Left ventricle myocardium inferior (tissue), 1 donor: ENCODE data around the gene SLC25A51. TPM values are rescaled to one million over a fixed set of nuclear protein-coding genes. Genes with fewer than 3 reads are reported as not detected.

Experiments
- DNase-seq: peaks from one replicate; pipeline ENCODE4 v3.0.0-alpha.2; 2020
- H3K27ac ChIP-seq: fragments of 200-600 bp; replicated peaks from 2 replicates; pipeline ENCODE4 v1.8.0; 2021
- H3K27me3 ChIP-seq: fragments of 200-600 bp; 2 replicates; pipeline ENCODE4 v1.8.0; 2021; ENCODE audit warnings: low read depth
- H3K36me3 ChIP-seq: fragments of 200-600 bp; 2 replicates; pipeline ENCODE4 v1.8.0; 2021
- H3K4me1 ChIP-seq: fragments of 200-600 bp; 2 replicates; pipeline ENCODE4 v1.8.0; 2021
- H3K4me3 ChIP-seq: fragments of 200-600 bp; 2 replicates; pipeline ENCODE4 v1.8.0; 2021; ENCODE audit warnings: mild to moderate bottlenecking, moderate library complexity
- H3K9me3 ChIP-seq: fragments of 200-600 bp; replicated peaks from 2 replicates; pipeline ENCODE4 v1.8.0; 2021
- intact Hi-C: fragments of 100-400 bp; cut with micrococcal nuclease; formaldehyde crosslinking; loops from one replicate; pipeline ENCODE4 v1.11.0; 2022
- total RNA-seq: library from RNA; stranded (reverse); fragmentation: NEBNext Ultra II Directional; extraction: Animal tissue kit (Norgen Biotek cat#: 25700); gene quantifications from one replicate; pipeline ENCODE4 v1.2.1, GENCODE V29; 2021
- TF ChIP-seq, protein P1 (sequence below): fragments of 200-600 bp; IDR thresholded peaks from 2 replicates; pipeline ENCODE4 v1.8.0; 2021; ENCODE audit warnings: antibody characterized with exemption, mild to moderate bottlenecking, borderline replicate concordance
- donor health status: DM: no; HTN: yes; CAD: no; lungs with severe emphysema.

Gene SLC25A51
- total RNA-seq, 1 donor from 2014 or later: 21.4 TPM

DNA sequence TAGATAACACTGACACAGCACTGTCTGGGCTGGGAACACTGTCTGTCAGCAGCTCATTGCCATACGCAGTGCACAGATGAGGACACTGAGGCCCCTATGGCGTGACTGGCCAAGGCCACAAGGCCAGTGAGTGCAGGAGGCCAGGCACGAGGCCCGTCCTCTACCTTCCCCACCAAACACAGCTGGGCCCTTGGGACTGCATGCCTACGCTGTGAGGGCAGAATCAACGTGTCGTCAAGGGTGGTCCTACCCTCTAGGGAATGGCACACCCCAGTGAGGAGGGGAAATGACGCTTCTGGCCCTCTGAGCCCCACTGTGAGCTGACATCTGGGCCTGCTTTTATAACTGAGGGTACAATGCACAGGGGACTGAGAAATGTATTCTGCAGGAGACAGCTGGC lies 42.1 kb upstream of the SLC25A51 start:
- intact Hi-C loops: loop anchor here (10.0 kb wide), 1 partner anchor 119 kb away; the partner anchor contains the start of gene SHB
- H3K27me3 ChIP-seq: no peaks in the 10 kb centered on the region
- peaks cover 28% of the 10 kb centered on the region for H3K36me3 ChIP-seq
- TF ChIP-seq, protein P1, sequence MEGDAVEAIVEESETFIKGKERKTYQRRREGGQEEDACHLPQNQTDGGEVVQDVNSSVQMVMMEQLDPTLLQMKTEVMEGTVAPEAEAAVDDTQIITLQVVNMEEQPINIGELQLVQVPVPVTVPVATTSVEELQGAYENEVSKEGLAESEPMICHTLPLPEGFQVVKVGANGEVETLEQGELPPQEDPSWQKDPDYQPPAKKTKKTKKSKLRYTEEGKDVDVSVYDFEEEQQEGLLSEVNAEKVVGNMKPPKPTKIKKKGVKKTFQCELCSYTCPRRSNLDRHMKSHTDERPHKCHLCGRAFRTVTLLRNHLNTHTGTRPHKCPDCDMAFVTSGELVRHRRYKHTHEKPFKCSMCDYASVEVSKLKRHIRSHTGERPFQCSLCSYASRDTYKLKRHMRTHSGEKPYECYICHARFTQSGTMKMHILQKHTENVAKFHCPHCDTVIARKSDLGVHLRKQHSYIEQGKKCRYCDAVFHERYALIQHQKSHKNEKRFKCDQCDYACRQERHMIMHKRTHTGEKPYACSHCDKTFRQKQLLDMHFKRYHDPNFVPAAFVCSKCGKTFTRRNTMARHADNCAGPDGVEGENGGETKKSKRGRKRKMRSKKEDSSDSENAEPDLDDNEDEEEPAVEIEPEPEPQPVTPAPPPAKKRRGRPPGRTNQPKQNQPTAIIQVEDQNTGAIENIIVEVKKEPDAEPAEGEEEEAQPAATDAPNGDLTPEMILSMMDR: no peak
- no peak for DNase-seq
- H3K27ac ChIP-seq: no peak overlapping the region
- H3K9me3 ChIP-seq: no peaks in the 10 kb centered on the region
- no peak overlapping the region for H3K4me3 ChIP-seq
- H3K4me1 ChIP-seq: peaks cover 80% of the 10 kb centered on the region

DNA sequence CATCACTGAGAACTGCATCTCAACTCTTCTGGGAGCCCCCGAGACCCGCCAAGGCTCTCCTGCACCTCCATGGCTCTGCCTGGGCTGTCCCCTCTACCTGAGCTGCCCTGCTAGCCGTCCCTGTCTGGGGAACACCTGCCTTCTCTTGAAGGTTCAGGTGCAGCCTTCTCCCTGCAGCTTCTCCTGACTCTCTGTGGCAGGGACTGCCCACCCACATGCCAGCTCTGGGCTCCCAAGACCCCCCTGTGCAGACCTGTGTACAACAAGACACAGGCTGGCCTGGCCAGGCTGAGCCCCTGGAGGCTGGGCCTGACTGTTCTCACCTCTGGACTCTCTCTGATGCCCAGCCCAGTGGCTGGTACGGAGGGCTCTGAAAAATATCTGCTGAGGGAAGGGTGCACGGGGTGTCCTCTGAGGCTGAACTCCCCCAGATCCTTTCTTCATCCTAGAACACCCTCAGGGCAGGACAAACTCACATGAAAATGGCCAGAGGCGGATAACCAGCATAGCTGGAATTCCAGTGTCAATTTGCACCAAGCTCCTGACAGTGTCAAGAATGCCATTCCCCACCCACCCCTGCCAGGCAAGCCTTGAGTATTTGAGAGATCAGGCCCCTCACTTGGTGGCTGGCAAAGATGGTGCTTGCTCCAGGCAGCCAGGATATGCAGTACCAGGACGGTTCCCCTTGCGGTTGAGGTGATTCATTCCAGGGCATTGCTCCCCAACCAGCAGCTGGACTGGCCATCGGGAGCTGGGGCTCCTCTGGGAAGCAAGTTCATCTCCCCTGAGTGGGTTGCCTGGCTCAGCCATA lies 40.9 kb upstream of the SLC25A51 start:
- intact Hi-C loops: loop anchor here (10.0 kb wide), 1 partner anchor 120 kb away; the partner anchor contains the start of gene SHB
- Histone ChIP-seq H3K4me1 (peaks cover 71% of the 10 kb centered on the region), H3K4me3 (no peak overlapping the region), H3K9me3 (no peaks in the 10 kb centered on the region), H3K36me3 (peaks cover 28% of the 10 kb centered on the region), H3K27ac (no peak overlapping the region), H3K27me3 (no peaks in the 10 kb centered on the region)
- TF ChIP-seq, protein P1: no peak
- no peak for DNase-seq

DNA sequence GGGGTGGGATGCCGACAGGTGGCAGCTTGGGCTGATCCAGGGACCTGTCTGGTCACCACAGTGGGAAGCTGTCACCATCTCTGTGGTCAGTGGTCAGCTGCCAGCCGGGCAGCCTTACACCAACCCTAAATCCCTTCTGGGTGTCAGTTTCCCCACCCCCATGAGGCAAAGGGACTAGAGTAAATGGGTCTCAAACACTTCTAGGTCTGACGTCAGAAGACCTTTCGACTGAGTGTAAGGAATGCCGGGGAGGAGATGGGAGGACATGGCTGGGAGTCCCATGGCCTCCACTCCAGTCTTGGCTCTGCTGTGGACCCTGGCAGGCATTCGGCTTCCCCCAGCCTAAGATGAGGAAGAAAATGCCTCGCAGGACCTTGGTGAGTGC lies 40.3 kb upstream of the SLC25A51 start:
- no peak overlapping the region for H3K27ac ChIP-seq

DNA sequence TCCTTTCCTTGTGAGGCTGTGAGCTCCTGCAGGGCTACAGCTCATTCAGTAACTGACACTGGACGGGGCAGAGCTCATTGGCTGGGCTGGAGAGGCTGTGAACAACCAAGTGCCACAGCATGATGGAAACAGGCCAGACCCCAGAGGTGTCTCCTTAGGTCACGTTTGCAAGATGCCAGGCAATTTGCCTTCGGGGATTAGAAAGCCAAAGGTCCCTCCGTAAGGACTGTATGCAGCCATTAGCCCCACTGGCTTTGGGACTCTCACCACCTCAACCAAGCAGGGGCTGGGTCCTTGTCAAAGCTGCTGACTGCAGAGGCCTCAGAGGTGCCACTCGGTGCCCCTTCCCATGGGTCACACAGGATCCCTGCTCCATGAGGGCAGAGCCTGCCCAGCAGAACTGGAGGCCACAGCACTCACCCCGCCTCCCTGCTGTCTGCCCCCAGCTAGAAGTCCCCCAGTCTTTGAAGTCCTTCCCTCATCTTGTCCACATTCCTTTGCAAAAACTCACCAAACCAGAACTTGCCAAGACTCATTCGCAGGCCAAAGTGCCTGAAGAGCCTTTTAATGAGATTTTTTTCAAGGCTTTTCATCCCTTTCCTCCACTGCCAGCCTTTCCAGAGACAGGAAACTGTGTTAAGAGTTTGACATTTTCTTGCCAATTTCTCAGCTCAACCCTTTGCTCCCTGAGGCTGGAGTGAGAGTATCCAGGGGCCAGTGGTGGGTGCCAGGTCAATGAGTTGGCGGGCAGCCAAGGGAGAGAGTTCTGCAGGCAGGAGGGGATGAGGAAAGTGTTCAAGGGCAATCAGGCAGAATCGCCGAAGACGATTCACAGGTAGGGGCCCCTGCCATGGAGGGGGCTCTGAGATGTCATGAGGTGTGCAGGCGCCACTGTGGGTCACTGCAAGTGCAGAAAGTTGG lies 39.7 kb upstream of the SLC25A51 start:
- TF ChIP-seq, protein P1: no peak
- Histone ChIP-seq H3K36me3 (peaks cover 27% of the 10 kb centered on the region), H3K27me3 (no peaks in the 10 kb centered on the region), H3K9me3 (no peaks in the 10 kb centered on the region), H3K4me3 (no peak overlapping the region), H3K27ac (peak overlapping the region; percentile 30), H3K4me1 (peaks cover 77% of the 10 kb centered on the region)
- DNase-seq: no peak
- intact Hi-C loops: loop anchor here (10.0 kb wide), 1 partner anchor 121 kb away; the partner anchor contains the start of gene SHB

More for the DNA sequence above, 40.3 kb upstream of the SLC25A51 start:
- H3K36me3 ChIP-seq: peaks cover 28% of the 10 kb centered on the region
- DNase-seq: no peak
- H3K27me3 ChIP-seq: no peaks in the 10 kb centered on the region
- H3K4me1 ChIP-seq: peaks cover 71% of the 10 kb centered on the region
- TF ChIP-seq, protein P1: no peak
- intact Hi-C loops: loop anchor here (10.0 kb wide), 1 partner anchor 121 kb away; the partner anchor contains the start of gene SHB
- no peak overlapping the region for H3K4me3 ChIP-seq
- no peaks in the 10 kb centered on the region for H3K9me3 ChIP-seq

DNA sequence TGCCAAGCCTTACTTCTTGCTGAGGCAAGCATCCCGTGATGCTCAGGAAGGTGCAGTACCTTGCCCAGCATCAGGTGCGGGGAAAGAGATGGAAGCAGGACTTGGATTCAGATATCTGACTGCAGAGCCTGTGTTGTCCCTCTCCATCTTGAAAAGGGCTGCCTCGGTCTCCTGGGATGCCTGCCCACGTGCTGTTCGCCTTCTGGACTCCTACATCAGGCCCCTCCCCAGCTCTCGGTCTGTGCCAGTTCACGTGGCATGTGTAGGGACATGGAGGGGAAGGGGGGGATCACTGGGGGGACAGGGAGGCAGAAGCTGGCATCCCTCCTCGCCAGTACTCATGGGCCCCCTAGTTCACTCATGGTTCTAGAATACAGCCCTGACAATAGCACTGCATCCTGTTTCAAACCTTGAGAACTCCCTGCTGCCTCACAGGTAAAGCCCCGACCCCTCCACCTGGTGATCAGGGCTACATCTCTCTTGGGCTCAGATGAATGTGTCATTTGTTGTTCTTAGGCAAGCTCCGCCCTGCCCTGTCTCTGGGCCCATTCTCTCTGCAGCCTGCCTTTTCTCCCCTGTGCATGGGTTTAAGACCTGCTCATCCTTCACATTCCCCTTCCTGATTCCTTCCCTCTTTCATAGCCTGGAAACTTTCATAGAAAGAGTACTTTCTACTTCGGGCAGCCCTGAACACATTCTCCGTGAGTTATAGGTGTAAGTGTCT lies 38.9 kb upstream of the SLC25A51 start:
- intact Hi-C loops: loop anchor here (10.0 kb wide), 1 partner anchor 122 kb away; the partner anchor contains the start of gene SHB
- TF ChIP-seq, protein P1: no peak
- no peaks in the 10 kb centered on the region for H3K9me3 ChIP-seq
- peaks cover 77% of the 10 kb centered on the region for H3K4me1 ChIP-seq
- H3K36me3 ChIP-seq: peaks cover 19% of the 10 kb centered on the region
- H3K27me3 ChIP-seq: no peaks in the 10 kb centered on the region
- DNase-seq: no peak
- H3K4me3 ChIP-seq: no peak overlapping the region
- H3K27ac ChIP-seq: no peak overlapping the region
